OCI-LY3 (cell line): Measurements from ENCODE around the gene SLC13A3.

Experiments used
- H2AFZ ChIP-seq: fragments of 200-600, 300-600 bp; shearing (Covaris generic); 2 replicates; pipeline ENCODE4 v1.6.0; 2014; ENCODE audit warnings: antibody characterized with exemption, low read depth, low read length
- H3K27ac ChIP-seq: fragments of 200-600, 300-600 bp; sonication (generic); 2 replicates; pipeline ENCODE4 v1.5.1; 2014; ENCODE audit warnings: mild to moderate bottlenecking, low read length, moderate library complexity, mixed read lengths
- H3K27me3 ChIP-seq: fragments of 200-600, 300-600 bp; sonication (generic); 2 replicates; pipeline ENCODE4 v1.6.1; 2014; ENCODE audit warnings: low read depth, low read length, mixed read lengths
- H3K36me3 ChIP-seq: fragments of 200-600, 300-600 bp; sonication (generic); replicated peaks from 2 replicates; pipeline ENCODE3; 2014; ENCODE audit warnings: low read depth, low read length, mixed read lengths
- H3K4me1 ChIP-seq: fragments of 300-600, 200-600 bp; sonication (generic); 2 replicates; pipeline ENCODE4 v1.6.1; 2014; ENCODE audit warnings: low read length, mixed read lengths
- H3K4me2 ChIP-seq: fragments of 200-600, 300-600 bp; sonication (generic); 2 replicates; pipeline ENCODE4 v1.6.1; 2014; ENCODE audit warnings: low read length, mixed read lengths
- H3K4me3 ChIP-seq: fragments of 300-600, 200-600 bp; sonication (generic); 2 replicates; pipeline ENCODE4 v1.5.1; 2014; ENCODE audit warnings: antibody characterized with exemption, mild to moderate bottlenecking, low read length, moderate library complexity
- H3K79me2 ChIP-seq: fragments of 300-600, 200-600 bp; shearing (Covaris generic); 2 replicates; pipeline ENCODE4 v1.6.1; 2014; ENCODE audit warnings: mild to moderate bottlenecking, low read length, mixed read lengths
- H3K9ac ChIP-seq: fragments of 300-600, 200-600 bp; shearing (Covaris generic); 2 replicates; pipeline ENCODE4 v1.6.0; 2014; ENCODE audit warnings: mild to moderate bottlenecking, low read length, moderate library complexity
- H3K9me3 ChIP-seq: fragments of 200-600, 300-600 bp; shearing (Covaris generic); 2 replicates; pipeline ENCODE4 v1.6.1; 2014; ENCODE audit warnings: low read length, mixed read lengths; ENCODE audit not compliant: insufficient read depth
- H4K20me1 ChIP-seq: fragments of 200-600, 300-600 bp; sonication (generic); 2 replicates; pipeline ENCODE4 v1.6.1; 2016; ENCODE audit warnings: low read length, mixed read lengths; ENCODE audit not compliant: insufficient read depth
- EZH2phosphoT487 ChIP-seq: fragments of 200-600 bp; shearing (Covaris generic); IDR thresholded peaks from 2 replicates; pipeline ENCODE4 v1.6.1; 2018; ENCODE audit warnings: antibody characterized with exemption, mixed run types, low read depth
- TF ChIP-seq, protein P1 (sequence below): fragments of 200-600, 300-600 bp; sonication (generic); IDR thresholded peaks from 2 replicates; pipeline ENCODE4 v1.5.1; 2014; ENCODE audit warnings: antibody characterized with exemption, low read length, low read depth

The SLC13A3 gene

DNA sequence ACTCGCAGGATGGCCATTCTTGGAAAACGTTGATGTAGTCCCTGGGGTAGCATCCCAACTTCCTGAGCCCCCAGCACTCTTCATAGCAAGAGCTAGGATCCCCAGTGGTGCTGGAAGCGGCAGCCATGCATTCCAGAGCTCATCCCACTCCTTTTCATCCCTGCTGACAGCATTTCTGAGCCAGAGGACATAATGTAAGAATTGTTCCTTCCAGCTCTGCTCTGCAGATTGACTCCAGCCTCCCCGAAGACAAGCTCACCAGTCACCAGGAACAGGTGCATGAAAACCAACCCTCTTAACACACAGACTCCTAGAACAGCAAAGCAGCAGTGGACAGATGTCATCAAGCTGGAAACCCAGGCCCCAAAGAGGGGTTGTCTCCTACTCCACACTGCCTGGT lies 3.8 kb downstream of the SLC13A3 start:
- Histone ChIP-seq H3K36me3 (no peaks in the 10 kb centered on the region), H3K4me1 (no peaks in the 10 kb centered on the region), H2AFZ (no peak overlapping the region), H3K4me2 (no peak overlapping the region), H3K27me3 (peaks cover 65% of the 10 kb centered on the region), H3K4me3 (no peak overlapping the region), H3K9me3 (no peaks in the 10 kb centered on the region), H3K79me2 (no peaks in the 10 kb centered on the region), H4K20me1 (no peaks in the 10 kb centered on the region), H3K9ac (no peak overlapping the region), H3K27ac (no peak overlapping the region)
- TF ChIP-seq, protein P1, sequence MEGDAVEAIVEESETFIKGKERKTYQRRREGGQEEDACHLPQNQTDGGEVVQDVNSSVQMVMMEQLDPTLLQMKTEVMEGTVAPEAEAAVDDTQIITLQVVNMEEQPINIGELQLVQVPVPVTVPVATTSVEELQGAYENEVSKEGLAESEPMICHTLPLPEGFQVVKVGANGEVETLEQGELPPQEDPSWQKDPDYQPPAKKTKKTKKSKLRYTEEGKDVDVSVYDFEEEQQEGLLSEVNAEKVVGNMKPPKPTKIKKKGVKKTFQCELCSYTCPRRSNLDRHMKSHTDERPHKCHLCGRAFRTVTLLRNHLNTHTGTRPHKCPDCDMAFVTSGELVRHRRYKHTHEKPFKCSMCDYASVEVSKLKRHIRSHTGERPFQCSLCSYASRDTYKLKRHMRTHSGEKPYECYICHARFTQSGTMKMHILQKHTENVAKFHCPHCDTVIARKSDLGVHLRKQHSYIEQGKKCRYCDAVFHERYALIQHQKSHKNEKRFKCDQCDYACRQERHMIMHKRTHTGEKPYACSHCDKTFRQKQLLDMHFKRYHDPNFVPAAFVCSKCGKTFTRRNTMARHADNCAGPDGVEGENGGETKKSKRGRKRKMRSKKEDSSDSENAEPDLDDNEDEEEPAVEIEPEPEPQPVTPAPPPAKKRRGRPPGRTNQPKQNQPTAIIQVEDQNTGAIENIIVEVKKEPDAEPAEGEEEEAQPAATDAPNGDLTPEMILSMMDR = no peak
- no peak for TF ChIP-seq EZH2phosphoT487

DNA sequence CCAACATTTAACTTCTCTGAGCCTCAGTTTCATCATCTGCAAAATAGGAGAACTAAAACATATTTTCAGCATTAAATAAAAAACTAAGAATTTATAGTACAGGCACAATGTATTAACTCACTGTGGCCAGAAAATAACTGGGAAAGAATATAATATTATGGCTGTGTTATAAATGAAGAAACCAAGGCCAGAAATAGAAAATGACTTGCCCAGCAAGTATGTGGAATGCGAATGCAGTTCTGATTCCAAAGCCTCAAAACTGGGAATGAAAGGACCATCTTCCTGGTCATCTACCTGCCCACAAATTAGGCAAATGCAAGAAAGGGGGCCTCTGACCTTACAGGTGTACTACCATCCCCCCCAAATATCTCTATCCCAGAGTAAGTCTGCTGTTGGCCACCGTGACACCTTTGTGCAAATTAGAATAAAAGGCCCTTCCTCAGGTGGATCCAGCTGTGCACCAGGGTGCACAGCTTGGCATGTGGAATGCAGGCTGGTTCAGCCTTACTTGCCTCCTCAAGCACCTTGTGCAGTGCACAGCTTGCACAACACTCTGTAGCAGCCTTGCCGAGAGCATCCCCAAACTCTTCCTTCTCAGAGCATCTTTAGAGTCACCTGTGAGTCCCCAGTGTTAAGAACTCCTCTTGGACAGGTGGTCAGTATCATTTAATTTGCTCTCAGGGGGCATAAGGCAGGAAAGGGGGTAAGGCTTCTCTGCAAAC lies 4.4 kb downstream of the SLC13A3 start:
- H2AFZ ChIP-seq = no peak overlapping the region
- H3K36me3 ChIP-seq = no peaks in the 10 kb centered on the region
- no peak overlapping the region for H3K27ac ChIP-seq
- TF ChIP-seq, protein P1 = no peak
- no peak for TF ChIP-seq EZH2phosphoT487
- H3K4me2 ChIP-seq = no peak overlapping the region
- H3K4me1 ChIP-seq = no peaks in the 10 kb centered on the region
- no peak overlapping the region for H3K4me3 ChIP-seq
- no peaks in the 10 kb centered on the region for H3K79me2 ChIP-seq
- H4K20me1 ChIP-seq = no peaks in the 10 kb centered on the region
- H3K9me3 ChIP-seq = no peaks in the 10 kb centered on the region
- H3K9ac ChIP-seq = no peak overlapping the region
- peaks cover 70% of the 10 kb centered on the region for H3K27me3 ChIP-seq

DNA sequence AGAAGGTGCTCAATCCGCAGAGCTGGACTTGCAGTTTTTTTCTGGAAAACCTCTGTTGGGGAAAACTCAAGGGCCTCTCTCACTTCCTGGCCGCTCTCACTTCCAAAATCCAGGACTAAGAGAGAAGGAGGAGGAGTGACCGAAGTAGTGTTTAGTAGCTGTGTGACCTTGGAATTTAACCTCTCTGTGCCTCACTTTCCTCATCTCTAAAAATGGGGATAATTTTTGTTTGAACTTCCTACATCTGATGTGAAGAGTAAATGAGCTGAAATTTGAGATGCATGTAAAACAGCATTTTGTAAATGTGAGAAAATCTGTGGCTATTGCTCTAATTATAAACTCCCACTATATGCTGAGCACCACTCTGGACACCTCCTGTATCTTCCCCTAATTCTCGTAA lies 5.1 kb downstream of the SLC13A3 start:
- H3K4me2 ChIP-seq = no peak overlapping the region
- no peaks in the 10 kb centered on the region for H3K9me3 ChIP-seq
- no peaks in the 10 kb centered on the region for H3K36me3 ChIP-seq
- no peak overlapping the region for H3K27ac ChIP-seq
- H3K4me3 ChIP-seq = no peak overlapping the region
- no peak overlapping the region for H3K9ac ChIP-seq
- peaks cover 75% of the 10 kb centered on the region for H3K27me3 ChIP-seq
- TF ChIP-seq EZH2phosphoT487 = no peak
- H4K20me1 ChIP-seq = no peaks in the 10 kb centered on the region
- no peak overlapping the region for H2AFZ ChIP-seq
- H3K79me2 ChIP-seq = no peaks in the 10 kb centered on the region
- no peaks in the 10 kb centered on the region for H3K4me1 ChIP-seq

DNA sequence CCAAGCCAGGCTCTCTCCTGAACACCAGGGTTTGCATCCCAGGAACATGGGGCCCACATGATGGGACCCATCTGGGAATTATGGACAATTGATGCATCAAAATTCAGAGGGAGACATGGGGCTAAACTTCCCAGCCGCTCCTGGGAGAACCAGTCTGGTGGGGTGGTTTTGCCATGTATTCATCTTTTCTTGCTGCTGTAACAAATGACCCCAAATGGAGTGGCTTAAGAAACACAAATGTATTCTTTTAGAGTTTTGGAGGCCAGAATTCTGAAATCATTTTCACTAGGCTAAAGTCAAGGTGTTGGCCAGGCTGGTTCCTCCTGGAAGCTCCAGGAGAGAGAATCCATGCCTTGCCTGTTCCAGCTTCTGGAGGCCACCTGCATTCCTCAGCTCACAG lies 6.5 kb downstream of the SLC13A3 start:
- H3K4me2 ChIP-seq = no peak overlapping the region
- H3K4me1 ChIP-seq = no peaks in the 10 kb centered on the region
- H3K9me3 ChIP-seq = no peaks in the 10 kb centered on the region
- H3K4me3 ChIP-seq = no peak overlapping the region
- no peaks in the 10 kb centered on the region for H3K36me3 ChIP-seq
- no peak for TF ChIP-seq EZH2phosphoT487
- TF ChIP-seq, protein P1 = no peak
- H3K79me2 ChIP-seq = no peaks in the 10 kb centered on the region
- peaks cover 75% of the 10 kb centered on the region for H3K27me3 ChIP-seq
- no peak overlapping the region for H2AFZ ChIP-seq
- no peak overlapping the region for H3K27ac ChIP-seq
- no peaks in the 10 kb centered on the region for H4K20me1 ChIP-seq
- no peak overlapping the region for H3K9ac ChIP-seq
